Panc1 (cell line): ENCODE results near the gene LURAP1L. TPM values are rescaled to one million over a fixed set of nuclear protein-coding genes. Genes with fewer than 3 reads are reported as not detected.

Experiments
- ATAC-seq: fragments of 200-7000 bp; cut with Tn5 transposase; 2 replicates; pipeline ENCODE4 v1.9.1; 2020; ENCODE audit warnings: mild to moderate bottlenecking, moderate library complexity
- BruUV-seq: library from RNA; stranded (reverse); fragments of 400-500 nt; replicated peaks from 2 replicates; lab custom pipeline; 2021; lab: Mats Ljungman, UMichigan
- CTCF ChIA-PET: fragments of 300-600 bp; sonication (Branson Sonifier 250); formaldehyde crosslinking; loops from one replicate; lab custom pipeline; 2022; ENCODE audit warnings: antibody characterized with exemption; lab: Charles Lee
- POLR2A ChIA-PET: fragments of 300-600 bp; sonication (Branson Sonifier 250); formaldehyde crosslinking; loops from one replicate; lab custom pipeline; 2022; ENCODE audit warnings: antibody characterized with exemption; lab: Charles Lee
- DNase-seq: peaks from one replicate; pipeline ENCODE4 v3.0.0-alpha.2; 2010; ENCODE audit warnings: low read depth, low spot score
- H3K27ac ChIP-seq: 2 replicates; pipeline ENCODE4 v1.5.1; 2011; ENCODE audit warnings: mild to moderate bottlenecking, low read length, inconsistent platforms
- H3K27me3 ChIP-seq: fragments of 200-500 bp; sonication (Bioruptor generic); 2 replicates; pipeline ENCODE4 v1.6.0; 2014; ENCODE audit warnings: low read length, inconsistent platforms; ENCODE audit not compliant: control insufficient read depth, insufficient read depth
- H3K36me3 ChIP-seq: fragments of 200-500 bp; sonication (Bioruptor generic); 2 replicates; pipeline ENCODE4 v1.5.1; 2014; ENCODE audit warnings: inconsistent platforms, mild to moderate bottlenecking, low read length, moderate library complexity; ENCODE audit not compliant: control insufficient read depth, insufficient read depth
- H3K4me1 ChIP-seq: 2 replicates; pipeline ENCODE4 v1.5.1; 2011; ENCODE audit warnings: inconsistent platforms, mild to moderate bottlenecking, low read length, moderate library complexity; ENCODE audit not compliant: control insufficient read depth, insufficient read depth
- H3K4me3 ChIP-seq, 2 experiments: 2 replicates each; pipeline ENCODE4 v1.5.1; 2011 to 2012; ENCODE audit warnings: low read depth in 2 of 2, low read length in 2 of 2, mild to moderate bottlenecking in 2 of 2, inconsistent platforms in 1 of 2, moderate library complexity in 1 of 2
- H3K9me3 ChIP-seq: fragments of 200-500 bp; sonication (Bioruptor generic); 2 replicates; pipeline ENCODE4 v1.5.1; 2014; ENCODE audit warnings: low read depth, mild to moderate bottlenecking, inconsistent platforms, low read length, moderate library complexity; ENCODE audit not compliant: control insufficient read depth, insufficient read depth
- POLR2AphosphoS5 ChIP-seq: IDR thresholded peaks from 2 replicates; pipeline ENCODE4 v1.6.1; 2012; ENCODE audit warnings: mild to moderate bottlenecking, low read depth, low read length, moderate library complexity
- SIN3A ChIP-seq: IDR thresholded peaks from 2 replicates; pipeline ENCODE4 v1.6.1; 2012; ENCODE audit warnings: low read depth, mild to moderate bottlenecking, low read length, moderate library complexity, borderline replicate concordance; ENCODE audit not compliant: insufficient read depth
- TCF7L2 ChIP-seq: IDR thresholded peaks from 2 replicates; pipeline ENCODE4 v1.6.1; 2011; ENCODE audit warnings: mild to moderate bottlenecking, low read depth, low read length, inconsistent platforms
- in situ Hi-C: cut with HindIII; loops from 2 replicates; pipeline ENCODE4 v1.10.0; 2016; ENCODE audit warnings: low sequenced_read_pairs, low pct_unique_long_range_greater_than_20kb
- intact Hi-C: fragments of 100-400 bp; cut with micrococcal nuclease; formaldehyde crosslinking; loops from one replicate; pipeline ENCODE4 v1.10.0; 2022; ENCODE audit not compliant: unreplicated experiment
- total RNA-seq: library from RNA; stranded (reverse); gene quantifications from one replicate; pipeline ENCODE4 v1.2.1, GENCODE V29; 2021; ENCODE audit not compliant: unreplicated experiment
- TF ChIP-seq, protein P1 (sequence below), 2 experiments: IDR thresholded peaks; 2 replicates each; pipeline ENCODE4 v1.6.1; 2011 to 2012; ENCODE audit warnings: low read depth in 2 of 2, control low read depth in 1 of 2, low read length in 1 of 2, mild to moderate bottlenecking in 1 of 2, moderate library complexity in 1 of 2; ENCODE audit not compliant: insufficient read depth in 1 of 2
- TF ChIP-seq, protein P2 (sequence below): fragments of 450-650 bp; IDR thresholded peaks from 2 replicates; pipeline ENCODE4 v1.5.1; 2017; ENCODE audit warnings: mild to moderate bottlenecking

The LURAP1L gene
- total RNA-seq, 1 experiment from 2014 or later = 6.8 TPM

DNA sequence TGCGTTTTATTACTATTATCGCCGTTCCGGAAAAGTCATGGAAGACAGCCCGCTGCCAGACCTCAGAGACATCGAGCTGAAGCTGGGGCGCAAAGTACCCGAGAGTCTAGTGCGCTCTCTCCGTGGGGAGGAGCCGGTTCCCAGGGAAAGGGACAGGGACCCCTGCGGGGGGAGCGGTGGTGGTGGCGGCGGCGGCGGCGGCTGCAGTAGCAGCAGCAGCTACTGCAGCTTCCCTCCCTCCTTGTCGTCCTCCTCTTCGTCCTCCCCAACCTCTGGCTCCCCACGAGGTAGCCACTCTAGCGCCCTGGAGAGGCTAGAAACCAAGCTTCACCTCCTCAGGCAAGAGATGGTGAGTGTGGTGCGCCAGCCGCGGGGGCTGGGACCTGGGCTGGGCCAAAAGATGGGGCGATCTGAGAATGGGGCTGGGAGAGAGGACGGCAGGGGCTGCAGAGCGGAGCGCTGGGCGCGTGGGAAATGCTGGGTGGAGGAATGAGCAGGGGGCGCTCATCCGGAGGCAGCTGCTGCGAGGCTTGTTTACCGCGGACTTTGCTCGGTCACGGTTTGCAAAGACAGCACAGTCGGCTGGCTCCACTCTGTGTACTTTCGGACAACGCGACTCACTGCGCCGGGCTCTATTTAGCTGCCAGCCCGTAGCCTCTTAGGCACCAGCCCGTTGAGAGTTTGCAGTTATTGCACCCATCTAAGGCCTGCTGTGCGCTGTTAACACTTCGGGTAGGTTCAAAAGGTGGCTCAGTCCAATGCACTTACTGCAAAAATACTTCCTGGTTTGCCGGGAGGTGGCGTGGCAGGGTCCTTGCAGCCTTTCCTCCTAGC is 1.1 kb downstream of the LURAP1L start:
- Histone ChIP-seq H3K36me3 (no peaks in the 10 kb centered on the region), H3K9me3 (no peaks in the 10 kb centered on the region), H3K4me1 (peaks cover 3% of the 10 kb centered on the region), H3K27me3 (no peaks in the 10 kb centered on the region), H3K4me3 (peak overlapping the region; percentile 71 to 82), H3K27ac (peak overlapping the region; percentile 82)
- ChIA-PET POLR2A (interaction anchor here (0.7 kb wide), 1 partner anchor 24 kb away, joined by 3 read pairs; no protein-coding TSS in a partner anchor), CTCF (interaction anchor here (0.6 kb wide), 1 partner anchor 42 kb away, joined by 3 read pairs; no protein-coding TSS in a partner anchor)
- intact Hi-C loops = loop anchor here (5.0 kb wide), 1 partner anchor 41 kb away; no protein-coding TSS in a partner anchor
- no TSS peak for BruUV-seq
- in situ Hi-C loops = no loop called here
- DNase-seq (no peak), ATAC-seq (peak; percentile 88)
- TF ChIP-seq SIN3A (0 out of 2 replicates have a peak, but pooled peaks have one; percentile 31), TCF7L2 (peak; percentile 57), POLR2AphosphoS5 (0 out of 2 replicates have a peak, but pooled peaks have one; percentile 36)
- TF ChIP-seq, protein P1, sequence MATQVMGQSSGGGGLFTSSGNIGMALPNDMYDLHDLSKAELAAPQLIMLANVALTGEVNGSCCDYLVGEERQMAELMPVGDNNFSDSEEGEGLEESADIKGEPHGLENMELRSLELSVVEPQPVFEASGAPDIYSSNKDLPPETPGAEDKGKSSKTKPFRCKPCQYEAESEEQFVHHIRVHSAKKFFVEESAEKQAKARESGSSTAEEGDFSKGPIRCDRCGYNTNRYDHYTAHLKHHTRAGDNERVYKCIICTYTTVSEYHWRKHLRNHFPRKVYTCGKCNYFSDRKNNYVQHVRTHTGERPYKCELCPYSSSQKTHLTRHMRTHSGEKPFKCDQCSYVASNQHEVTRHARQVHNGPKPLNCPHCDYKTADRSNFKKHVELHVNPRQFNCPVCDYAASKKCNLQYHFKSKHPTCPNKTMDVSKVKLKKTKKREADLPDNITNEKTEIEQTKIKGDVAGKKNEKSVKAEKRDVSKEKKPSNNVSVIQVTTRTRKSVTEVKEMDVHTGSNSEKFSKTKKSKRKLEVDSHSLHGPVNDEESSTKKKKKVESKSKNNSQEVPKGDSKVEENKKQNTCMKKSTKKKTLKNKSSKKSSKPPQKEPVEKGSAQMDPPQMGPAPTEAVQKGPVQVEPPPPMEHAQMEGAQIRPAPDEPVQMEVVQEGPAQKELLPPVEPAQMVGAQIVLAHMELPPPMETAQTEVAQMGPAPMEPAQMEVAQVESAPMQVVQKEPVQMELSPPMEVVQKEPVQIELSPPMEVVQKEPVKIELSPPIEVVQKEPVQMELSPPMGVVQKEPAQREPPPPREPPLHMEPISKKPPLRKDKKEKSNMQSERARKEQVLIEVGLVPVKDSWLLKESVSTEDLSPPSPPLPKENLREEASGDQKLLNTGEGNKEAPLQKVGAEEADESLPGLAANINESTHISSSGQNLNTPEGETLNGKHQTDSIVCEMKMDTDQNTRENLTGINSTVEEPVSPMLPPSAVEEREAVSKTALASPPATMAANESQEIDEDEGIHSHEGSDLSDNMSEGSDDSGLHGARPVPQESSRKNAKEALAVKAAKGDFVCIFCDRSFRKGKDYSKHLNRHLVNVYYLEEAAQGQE (IDR thresholded peaks at IDR 0.05; ENCODE audit: insufficient read depth in 1 of 2, low read depth in 2 of 2, low read length in 1 of 2) = no peak
- TF ChIP-seq, protein P2, sequence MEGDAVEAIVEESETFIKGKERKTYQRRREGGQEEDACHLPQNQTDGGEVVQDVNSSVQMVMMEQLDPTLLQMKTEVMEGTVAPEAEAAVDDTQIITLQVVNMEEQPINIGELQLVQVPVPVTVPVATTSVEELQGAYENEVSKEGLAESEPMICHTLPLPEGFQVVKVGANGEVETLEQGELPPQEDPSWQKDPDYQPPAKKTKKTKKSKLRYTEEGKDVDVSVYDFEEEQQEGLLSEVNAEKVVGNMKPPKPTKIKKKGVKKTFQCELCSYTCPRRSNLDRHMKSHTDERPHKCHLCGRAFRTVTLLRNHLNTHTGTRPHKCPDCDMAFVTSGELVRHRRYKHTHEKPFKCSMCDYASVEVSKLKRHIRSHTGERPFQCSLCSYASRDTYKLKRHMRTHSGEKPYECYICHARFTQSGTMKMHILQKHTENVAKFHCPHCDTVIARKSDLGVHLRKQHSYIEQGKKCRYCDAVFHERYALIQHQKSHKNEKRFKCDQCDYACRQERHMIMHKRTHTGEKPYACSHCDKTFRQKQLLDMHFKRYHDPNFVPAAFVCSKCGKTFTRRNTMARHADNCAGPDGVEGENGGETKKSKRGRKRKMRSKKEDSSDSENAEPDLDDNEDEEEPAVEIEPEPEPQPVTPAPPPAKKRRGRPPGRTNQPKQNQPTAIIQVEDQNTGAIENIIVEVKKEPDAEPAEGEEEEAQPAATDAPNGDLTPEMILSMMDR = peak; percentile 54

DNA sequence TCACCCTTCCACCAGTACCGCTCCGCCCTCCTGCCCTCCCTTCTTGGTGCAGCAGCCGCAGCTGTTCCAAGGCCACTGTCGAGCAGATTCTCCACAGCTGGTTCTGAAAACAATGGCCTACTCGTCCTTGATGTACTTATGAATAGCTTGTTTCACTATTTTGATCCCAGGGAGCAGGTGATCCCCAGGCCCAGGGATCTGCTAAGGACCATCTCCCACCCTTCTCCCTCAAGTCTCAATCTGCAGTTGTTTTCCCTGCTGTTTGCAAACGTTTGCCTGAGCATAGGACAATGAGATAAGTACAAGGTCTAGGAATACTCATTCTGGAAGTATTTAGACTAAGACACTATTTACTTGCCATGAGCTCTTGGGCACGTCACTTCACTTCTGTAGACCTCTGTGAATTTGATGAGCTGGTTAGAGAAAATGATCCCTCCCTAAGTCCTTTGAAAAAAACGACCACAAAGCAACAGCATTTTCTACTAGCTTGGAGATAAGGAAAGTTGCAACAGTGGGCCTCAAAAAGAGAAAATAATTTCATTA is 1.8 kb downstream of the LURAP1L start:
- ChIA-PET POLR2A (interaction anchor here (0.5 to 0.7 kb wide), 2 partner anchors 25 to 79 kb away, joined by 3 read pairs; no protein-coding TSS in a partner anchor), CTCF (interaction anchor here (0.6 kb wide), 1 partner anchor 42 kb away, joined by 3 read pairs; no protein-coding TSS in a partner anchor)
- Histone ChIP-seq H3K4me3 (peak overlapping the region; percentile 71 to 82), H3K9me3 (no peaks in the 10 kb centered on the region), H3K27me3 (no peaks in the 10 kb centered on the region), H3K4me1 (peaks cover 3% of the 10 kb centered on the region), H3K36me3 (no peaks in the 10 kb centered on the region), H3K27ac (peak overlapping the region; percentile 82)
- DNase-seq (no peak), ATAC-seq (peak; percentile 50)
- BruUV-seq = no TSS peak
- TF ChIP-seq TCF7L2 = no peak
- in situ Hi-C loops (no loop called here), intact Hi-C loops (loop anchor here (5.0 kb wide), 1 partner anchor 41 kb away; no protein-coding TSS in a partner anchor)
